Stomach (tissue), 9 donors: ENCODE results near the gene TRNP1. TPM values are rescaled to one million over a fixed set of nuclear protein-coding genes. Genes with fewer than 3 reads are reported as not detected.
A peak's percentile ranks its signal among the peaks of the same experiment; 100 is the strongest.

Experiments used
- DNase-seq, 2 donors: peaks; one replicate each; pipeline versions ENCODE4 v3.0.0 to v3.0.0-alpha.2; 2013 to 2019
- H3K27ac ChIP-seq, 5 donors: fragments of 200-600 bp in 4 of 5; sonication (generic) in 4 of 5; one replicate each; pipeline ENCODE4 v1.5.1; 2013 to 2019; ENCODE audit warnings: mild to moderate bottlenecking in 1 of 5, moderate library complexity in 1 of 5
- H3K27me3 ChIP-seq, 3 donors: fragments of 200-600 bp; sonication (generic); one replicate each; pipeline ENCODE4 v1.5.1; 2017 to 2019; ENCODE audit warnings: mixed run types in 1 of 3
- H3K36me3 ChIP-seq, 4 donors: fragments of 200-600 bp; sonication (generic); 1 replicate in 3 of 4; 2 replicates in 1 of 4; pipeline ENCODE4 v1.5.1; 2016 to 2019
- H3K4me1 ChIP-seq, 4 donors: fragments of 200-600 bp; sonication (generic); one replicate each; pipeline ENCODE4 v1.5.1; 2016 to 2019
- H3K4me3 ChIP-seq, 4 donors: fragments of 200-600 bp; sonication (generic) in 3 of 4; one replicate each; pipeline ENCODE4 v1.5.1; 2016 to 2019; ENCODE audit warnings: mild to moderate bottlenecking in 1 of 4
- H3K9me3 ChIP-seq, 4 donors: fragments of 200-600 bp; sonication (generic); one replicate each; pipeline ENCODE4 v1.5.1; 2016 to 2019
- CTCF ChIP-seq, 7 experiments: fragments of 450-650 bp in 4 of 7; fragments of 200-600 bp in 3 of 7; sonication (generic) in 3 of 7; IDR thresholded peaks; one replicate each; pipeline ENCODE4 v1.5.1; 2016 to 2019; ENCODE audit warnings: antibody characterized with exemption in 7 of 7, control low read depth in 2 of 7, mild to moderate bottlenecking in 1 of 7
- EP300 ChIP-seq: sonication (generic); formaldehyde crosslinking; IDR thresholded peaks from one replicate; pipeline ENCODE4 v1.6.1; 2017; ENCODE audit warnings: antibody characterized with exemption
- POLR2A ChIP-seq, 4 donors: fragments of 450-650 bp; IDR thresholded peaks; one replicate each; pipeline ENCODE4 v1.6.1; 2016; ENCODE audit warnings: antibody characterized with exemption in 4 of 4, control low read depth in 2 of 4, mild to moderate bottlenecking in 1 of 4, moderate library complexity in 1 of 4
- POLR2AphosphoS5 ChIP-seq, 3 donors: sonication (generic); formaldehyde crosslinking; IDR thresholded peaks; one replicate each; pipeline ENCODE4 v1.6.1; 2016; ENCODE audit warnings: antibody characterized with exemption in 3 of 3
- WGBS, 5 donors: extraction: QIAGEN DNeasy Blood & Tissue Kit in 3 of 5; methylation state at CpG; one replicate each; pipeline versions ENCODE4 v1.1.5 to v1.1.7; 2013 to 2018; 5-methylcytosine and 5-hydroxymethylcytosine counted together
- intact Hi-C: fragments of 100-400 bp; cut with DNase I; formaldehyde crosslinking; loops from one replicate; pipeline ENCODE4 v1.15.1; 2023; ENCODE audit warnings: low total_unique reads
- polyA plus RNA-seq, 3 donors: library from polyadenylated mRNA; stranded (reverse); fragments of 200-250 nt; gene quantifications; one replicate each; pipeline ENCODE4 v1.2.3, GENCODE V29; 2013
- total RNA-seq, 5 donors: library from RNA; depleted of rRNA; stranded (reverse); fragments of >200 nt; gene quantifications; one replicate each; pipeline versions ENCODE4 v1.1.0 to v1.2.3, GENCODE V29; 2014 to 2016
- donor health status: healthy with polysubstance abuse.
- donor health status: Bipolar disorder and iron deficiency.
- donor health status: healthy.

TRNP1 gene
- total and polyA plus RNA-seq, 8 donors = 1.7 to 216 (median 107) TPM

GRCh38 chr1:27007909-27008582 is 14.6 kb downstream of the TRNP1 start:
- peak; percentile 65 to 83 (median 80) for TF ChIP-seq POLR2AphosphoS5 (IDR thresholded peaks at IDR 0.05)
- TF ChIP-seq CTCF (IDR thresholded peaks at IDR 0.05) = no peak
- peak; percentile 24 for TF ChIP-seq EP300
- Histone ChIP-seq H3K36me3 (peaks cover 0 to 15% (median 8%) of the 10 kb centered on the region in 4 donors), H3K27me3 (peaks cover 0 to 5% (median 0%) of the 10 kb centered on the region in 3 donors), H3K27ac (peak overlapping the region; percentile 52 to 88 (median 86)), H3K4me3 (no peak overlapping the region), H3K9me3 (no peaks in the 10 kb centered on the region), H3K4me1 (peaks cover 80 to 96% (median 91%) of the 10 kb centered on the region in 4 donors)
- DNase-seq = peak; percentile 83 to 84
- 32 to 52% (median 46%) methylated on average over 9 of the region's 9 CpGs for WGBS, 5 donors
- intact Hi-C loops = no loop called here

- Histone ChIP-seq H3K4me1 (peaks cover 70 to 88% (median 79%) of the 10 kb centered on the region in 4 donors), H3K27ac (peak overlapping the region; percentile 64 to 88 (median 86)), H3K4me3 (peak overlapping the region; percentile 9 to 56 (median 38)), H3K27me3 (peaks cover 0 to 5% (median 0%) of the 10 kb centered on the region in 3 donors), H3K9me3 (no peaks in the 10 kb centered on the region), H3K36me3 (peaks cover 0 to 15% (median 8%) of the 10 kb centered on the region in 4 donors)
- TF ChIP-seq CTCF (IDR thresholded peaks at IDR 0.05) (no peak), POLR2AphosphoS5 (IDR thresholded peaks at IDR 0.05) (peak in 2 of 3 donors; percentile 33 to 53)
- intact Hi-C loops = no loop called here
- 27 to 58% (median 36%) methylated on average over 5 to 6 of the region's 6 CpGs for WGBS, 5 donors
- DNase-seq = peak; percentile 43 to 73
Measured at GRCh38 chr1:27009601-27010197, 16.2 kb downstream of the TRNP1 start.

- intact Hi-C loops = no loop called here
- peak overlapping the region; percentile 64 to 88 (median 86) for H3K27ac ChIP-seq
- no peak for DNase-seq
- 40 to 65% (median 50%) methylated on average over 4 to 5 of the region's 5 CpGs for WGBS, 5 donors
- H3K27me3 ChIP-seq = peaks cover 0 to 5% (median 0%) of the 10 kb centered on the region in 3 donors
- peaks cover 0 to 13% (median 7%) of the 10 kb centered on the region in 4 donors for H3K36me3 ChIP-seq
- H3K4me1 ChIP-seq = peaks cover 63 to 81% (median 72%) of the 10 kb centered on the region in 4 donors
- TF ChIP-seq CTCF (IDR thresholded peaks at IDR 0.05) (no peak), POLR2A (IDR thresholded peaks at IDR 0.05) (no peak), POLR2AphosphoS5 (IDR thresholded peaks at IDR 0.05) (no peak)
- peak overlapping the region; percentile 19 to 56 (median 53) for H3K4me3 ChIP-seq
- no peaks in the 10 kb centered on the region for H3K9me3 ChIP-seq
Measured at GRCh38 chr1:27010226-27010994, 16.9 kb downstream of the TRNP1 start.

GRCh38 chr1:27011058-27011764 is 17.7 kb downstream of the TRNP1 start:
- peaks cover 56 to 73% (median 65%) of the 10 kb centered on the region in 4 donors for H3K4me1 ChIP-seq
- 28 to 49% (median 41%) methylated on average over 8 to 15 of the region's 15 CpGs for WGBS, 5 donors
- DNase-seq = peak; percentile 58 to 86
- H3K27me3 ChIP-seq = peaks cover 0 to 5% (median 0%) of the 10 kb centered on the region in 3 donors
- no peak for TF ChIP-seq EP300
- TF ChIP-seq POLR2AphosphoS5 (IDR thresholded peaks at IDR 0.05) = peak in 2 of 3 donors; percentile 43 to 60
- H3K4me3 ChIP-seq = peak overlapping the region; percentile 48 to 56 (median 53)
- H3K36me3 ChIP-seq = peaks cover 0 to 5% (median 2%) of the 10 kb centered on the region in 4 donors
- no peaks in the 10 kb centered on the region for H3K9me3 ChIP-seq
- H3K27ac ChIP-seq = peak overlapping the region; percentile 15 to 88 (median 86)
- intact Hi-C loops = no loop called here
